Measurements from ENCODE around the gene PATJ. TPM values are rescaled to one million over a fixed set of nuclear protein-coding genes. Genes with fewer than 3 reads are reported as not detected.

Gene PATJ
- total RNA-seq, 2 donors from 2014 or later: 42.7 to 67.5 TPM

DNA sequence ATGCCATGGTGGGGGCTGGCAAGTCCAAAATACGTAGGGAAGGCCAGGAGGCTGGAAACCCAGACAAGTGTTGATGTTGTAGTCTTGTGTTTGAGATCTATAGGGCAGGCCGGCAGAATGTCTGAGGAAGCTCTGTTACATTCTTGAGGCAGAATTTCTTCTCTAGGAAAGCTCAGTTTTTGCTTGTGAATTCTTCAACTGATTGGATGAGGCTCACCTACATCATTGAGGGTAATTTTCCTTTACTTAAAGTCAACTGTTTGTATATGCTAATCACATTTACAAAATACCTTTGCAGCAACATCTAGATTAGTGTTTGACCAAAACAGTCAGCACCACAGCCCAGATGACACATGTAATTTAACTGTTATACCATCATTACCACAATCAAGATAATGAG lies 37.0 kb downstream of the PATJ start:
- H3K27me3 ChIP-seq (replicated peaks; ENCODE audit: insufficient read depth): no peaks in the 10 kb centered on the region
- TF ChIP-seq, protein P1, sequence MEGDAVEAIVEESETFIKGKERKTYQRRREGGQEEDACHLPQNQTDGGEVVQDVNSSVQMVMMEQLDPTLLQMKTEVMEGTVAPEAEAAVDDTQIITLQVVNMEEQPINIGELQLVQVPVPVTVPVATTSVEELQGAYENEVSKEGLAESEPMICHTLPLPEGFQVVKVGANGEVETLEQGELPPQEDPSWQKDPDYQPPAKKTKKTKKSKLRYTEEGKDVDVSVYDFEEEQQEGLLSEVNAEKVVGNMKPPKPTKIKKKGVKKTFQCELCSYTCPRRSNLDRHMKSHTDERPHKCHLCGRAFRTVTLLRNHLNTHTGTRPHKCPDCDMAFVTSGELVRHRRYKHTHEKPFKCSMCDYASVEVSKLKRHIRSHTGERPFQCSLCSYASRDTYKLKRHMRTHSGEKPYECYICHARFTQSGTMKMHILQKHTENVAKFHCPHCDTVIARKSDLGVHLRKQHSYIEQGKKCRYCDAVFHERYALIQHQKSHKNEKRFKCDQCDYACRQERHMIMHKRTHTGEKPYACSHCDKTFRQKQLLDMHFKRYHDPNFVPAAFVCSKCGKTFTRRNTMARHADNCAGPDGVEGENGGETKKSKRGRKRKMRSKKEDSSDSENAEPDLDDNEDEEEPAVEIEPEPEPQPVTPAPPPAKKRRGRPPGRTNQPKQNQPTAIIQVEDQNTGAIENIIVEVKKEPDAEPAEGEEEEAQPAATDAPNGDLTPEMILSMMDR (IDR thresholded peaks at IDR 0.05): no peak
- TF ChIP-seq POLR2A (IDR thresholded peaks at IDR 0.05): no peak
- H3K27ac ChIP-seq: no peak overlapping the region

DNA sequence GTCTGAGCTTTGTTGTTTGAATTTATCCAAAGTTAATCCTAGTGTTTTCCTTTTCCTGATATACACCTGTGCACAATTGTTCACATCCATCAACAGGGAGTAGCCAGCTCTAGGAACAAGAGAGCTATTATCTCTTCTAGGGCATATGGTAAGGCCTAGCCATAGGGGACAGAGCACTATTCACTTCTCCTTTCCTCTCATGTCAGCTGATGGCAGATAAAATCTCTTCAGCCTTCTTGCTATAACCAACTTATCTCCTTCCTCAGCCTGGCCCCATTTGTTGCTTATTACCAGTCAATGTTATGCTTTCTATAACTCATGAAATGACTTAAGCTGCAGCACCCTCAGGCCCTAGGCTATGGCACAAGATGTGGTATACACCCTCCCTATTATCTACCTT lies 38.9 kb downstream of the PATJ start:
- Histone ChIP-seq H3K27ac (no peak overlapping the region), H3K9me3 (no peaks in the 10 kb centered on the region), H3K36me3 (no peaks in the 10 kb centered on the region), H3K27me3 (replicated peaks; ENCODE audit: insufficient read depth) (no peaks in the 10 kb centered on the region), H3K4me3 (no peak overlapping the region), H3K4me1 (replicated peaks) (no peaks in the 10 kb centered on the region)
- DNase-seq (ENCODE audit: low spot score): no peak
- intact Hi-C loops (cut with DNase I): no loop called here
- TF ChIP-seq, protein P1 (IDR thresholded peaks at IDR 0.05): no peak
- TF ChIP-seq POLR2AphosphoS5 (IDR thresholded peaks at IDR 0.05) (no peak), POLR2A (IDR thresholded peaks at IDR 0.05) (no peak)

More for the DNA sequence above, 37.0 kb downstream of the PATJ start:
- H3K4me1 ChIP-seq (replicated peaks): no peaks in the 10 kb centered on the region
- 89% methylated on average over 2 of the region's 2 CpGs for WGBS
- intact Hi-C loops (cut with DNase I): no loop called here
- DNase-seq (ENCODE audit: low spot score): no peak
- H3K36me3 ChIP-seq: no peaks in the 10 kb centered on the region
- no peaks in the 10 kb centered on the region for H3K9me3 ChIP-seq
- no peak overlapping the region for H3K4me3 ChIP-seq

DNA sequence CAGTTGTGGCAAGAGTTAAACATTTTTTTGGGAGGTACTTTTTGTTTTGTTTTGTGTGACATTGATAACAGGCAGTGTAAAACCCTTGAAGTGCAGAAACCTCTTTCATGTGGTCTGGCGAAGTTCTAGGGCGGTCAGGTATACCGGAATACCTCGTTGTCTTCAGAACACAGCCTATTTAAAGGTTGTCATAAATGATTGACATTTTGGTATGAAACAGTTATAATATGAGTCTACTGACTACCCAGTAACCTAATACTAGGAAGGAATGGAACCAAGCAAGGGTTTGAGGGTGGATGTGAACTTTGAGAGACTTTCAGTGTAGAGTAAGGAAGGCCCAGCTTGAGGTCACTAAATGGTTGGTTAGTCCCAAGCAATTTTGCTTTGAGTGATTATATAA lies 40.5 kb downstream of the PATJ start:
- H3K4me1 ChIP-seq (replicated peaks): no peaks in the 10 kb centered on the region
- TF ChIP-seq POLR2AphosphoS5 (IDR thresholded peaks at IDR 0.05): no peak
- TF ChIP-seq, protein P1 (IDR thresholded peaks at IDR 0.05): no peak
- TF ChIP-seq POLR2A (IDR thresholded peaks at IDR 0.05): no peak
- no peak for DNase-seq (ENCODE audit: low spot score)
- intact Hi-C loops (cut with DNase I): no loop called here
- no peaks in the 10 kb centered on the region for H3K9me3 ChIP-seq
- H3K27me3 ChIP-seq (replicated peaks; ENCODE audit: insufficient read depth): no peaks in the 10 kb centered on the region
- 54% methylated on average over 4 of the region's 4 CpGs for WGBS
- H3K27ac ChIP-seq: no peak overlapping the region
- no peak overlapping the region for H3K4me3 ChIP-seq
- H3K36me3 ChIP-seq: no peaks in the 10 kb centered on the region

DNA sequence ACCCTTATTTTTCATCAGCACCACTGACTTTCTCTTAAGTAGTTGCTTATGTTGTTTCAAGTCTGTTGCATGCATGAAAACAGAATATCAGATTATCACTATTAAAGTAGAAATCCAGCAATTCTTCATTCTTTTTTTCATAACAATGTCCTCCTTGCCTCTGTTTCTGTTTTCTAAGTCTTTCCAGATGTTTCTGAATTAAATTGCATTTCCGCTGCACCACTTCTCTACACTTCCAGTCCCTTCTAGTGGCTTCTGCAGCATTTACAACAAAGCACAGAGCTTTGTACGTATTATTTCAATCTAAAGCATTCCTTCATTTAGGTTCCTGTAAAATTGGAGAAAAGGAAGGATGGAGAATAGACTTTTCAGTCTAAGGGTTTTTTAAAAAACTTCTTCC lies 42.4 kb downstream of the PATJ start:
- Histone ChIP-seq H3K9me3 (no peaks in the 10 kb centered on the region), H3K27me3 (replicated peaks; ENCODE audit: insufficient read depth) (no peaks in the 10 kb centered on the region), H3K4me1 (replicated peaks) (no peaks in the 10 kb centered on the region), H3K4me3 (no peak overlapping the region), H3K36me3 (no peaks in the 10 kb centered on the region), H3K27ac (no peak overlapping the region)
- 96% methylated on average over 2 of the region's 2 CpGs for WGBS
- DNase-seq (ENCODE audit: low spot score): no peak
- TF ChIP-seq POLR2AphosphoS5 (IDR thresholded peaks at IDR 0.05) (no peak), POLR2A (IDR thresholded peaks at IDR 0.05) (no peak)
- intact Hi-C loops (cut with DNase I): no loop called here

DNA sequence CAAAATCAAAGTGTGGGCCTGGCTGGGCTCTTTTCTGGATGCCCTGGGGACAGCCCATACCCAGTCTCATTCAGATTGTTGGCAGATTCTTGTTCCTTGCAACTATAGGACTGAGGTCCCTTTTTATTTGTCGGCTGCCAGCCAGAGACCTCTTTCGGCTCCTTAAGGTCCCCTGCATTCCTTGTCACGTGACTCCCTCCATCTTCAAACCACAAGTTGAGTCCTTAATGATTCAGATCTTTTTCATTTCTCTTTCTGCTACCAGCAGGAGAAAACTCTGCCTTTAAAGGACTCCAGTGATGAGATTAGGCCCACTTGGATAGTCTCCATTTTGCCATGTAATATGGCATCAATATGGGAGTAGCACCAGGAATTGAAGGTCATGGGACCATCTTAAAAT lies 48.6 kb downstream of the PATJ start:
- no peaks in the 10 kb centered on the region for H3K27me3 ChIP-seq (replicated peaks; ENCODE audit: insufficient read depth)
- WGBS: 91% methylated on average over 3 of the region's 3 CpGs
- TF ChIP-seq POLR2A (IDR thresholded peaks at IDR 0.05) (no peak), POLR2AphosphoS5 (IDR thresholded peaks at IDR 0.05) (no peak)
- TF ChIP-seq, protein P1 (IDR thresholded peaks at IDR 0.05): no peak
- no peak overlapping the region for H3K27ac ChIP-seq
- H3K36me3 ChIP-seq: no peaks in the 10 kb centered on the region
- H3K9me3 ChIP-seq: no peaks in the 10 kb centered on the region
- intact Hi-C loops (cut with DNase I): no loop called here
- DNase-seq (ENCODE audit: low spot score): no peak
- no peaks in the 10 kb centered on the region for H3K4me1 ChIP-seq (replicated peaks)
- H3K4me3 ChIP-seq: no peak overlapping the region
